GM12878 (cell line): ENCODE measurements around the gene NMRK2. TPM values are rescaled to one million over a fixed set of nuclear protein-coding genes. Genes with fewer than 3 reads are reported as not detected.

Experiments
- ATAC-seq: fragments of 200-7000 bp; cut with Tn5 transposase; 3 replicates; pipeline ENCODE4 v1.9.1; 2020; ENCODE audit warnings: mild to moderate bottlenecking, moderate library complexity
- BruUV-seq: library from RNA; stranded (reverse); fragments of 400-500 nt; replicated peaks from 2 replicates; lab custom pipeline; 2021; lab: Mats Ljungman, UMichigan
- CTCF ChIA-PET: fragments of 300-600 bp; sonication (Branson Sonifier 250); formaldehyde crosslinking; extraction: SDS; loops from one replicate; lab custom pipeline; 2021; ENCODE audit warnings: inconsistent platforms; lab: Yijun Ruan, JAX
- POLR2A ChIA-PET: fragments of 350-600 bp; formaldehyde crosslinking; extraction: SDS; loops from one replicate; lab custom pipeline; 2021; ENCODE audit warnings: inconsistent platforms; lab: Charles Lee
- RAD21 ChIA-PET: fragments of 300-600 bp; sonication (Branson Sonifier 250); formaldehyde crosslinking; loops from one replicate; lab custom pipeline; 2023; ENCODE audit warnings: antibody characterized with exemption; ENCODE audit not compliant: unreplicated experiment; lab: Charles Lee
- SMC1A ChIA-PET: fragments of 300-600 bp; sonication (Branson Sonifier 250); formaldehyde crosslinking; loops from one replicate; lab custom pipeline; 2023; ENCODE audit not compliant: unreplicated experiment, uncharacterized antibody; lab: Charles Lee
- DNase-seq: peaks from one replicate; pipeline ENCODE4 v3.0.0-alpha.2; 2011; ENCODE audit warnings: low read depth, low spot score
- FAIRE-seq: peaks from 3 replicates; lab custom pipeline; 2011; peaks lifted over from hg19 to GRCh38; lab: Jason Lieb, UNC
- H2AFZ ChIP-seq: 2 replicates; pipeline ENCODE4 v1.6.0; 2011; ENCODE audit warnings: low read depth, low read length, control low read depth; ENCODE audit not compliant: control insufficient read depth
- H3K27ac ChIP-seq: 2 replicates; pipeline ENCODE4 v1.5.1; 2011; ENCODE audit warnings: control low read depth; ENCODE audit not compliant: control insufficient read depth, insufficient read depth
- H3K27me3 ChIP-seq, 2 experiments: replicated peaks in 1 of 2; 2 replicates each; pipeline versions ENCODE4 v1.6.0 to v1.6.1; 2011; ENCODE audit warnings: low read length in 1 of 2; ENCODE audit not compliant: control insufficient read depth in 2 of 2, insufficient read depth in 2 of 2
- H3K36me3 ChIP-seq, 2 experiments: 2 replicates each; pipeline ENCODE4 v1.5.1; 2011; ENCODE audit warnings: low read length in 1 of 2; ENCODE audit not compliant: control insufficient read depth in 2 of 2, insufficient read depth in 2 of 2
- H3K4me1 ChIP-seq: 2 replicates; pipeline ENCODE4 v1.6.1; 2011; ENCODE audit warnings: mild to moderate bottlenecking, low read length, moderate library complexity, mixed read lengths; ENCODE audit not compliant: control insufficient read depth, insufficient read depth
- H3K4me2 ChIP-seq: 2 replicates; pipeline ENCODE4 v1.6.0; 2011; ENCODE audit warnings: control low read depth; ENCODE audit not compliant: control insufficient read depth, insufficient read depth
- H3K4me3 ChIP-seq: fragments of 200-600 bp; sonication (generic); 2 replicates; pipeline ENCODE4 v1.5.1; 2016
- H3K79me2 ChIP-seq: 2 replicates; pipeline ENCODE4 v1.6.0; 2011; ENCODE audit warnings: low read length; ENCODE audit not compliant: control insufficient read depth, insufficient read depth
- H3K9ac ChIP-seq: 2 replicates; pipeline ENCODE4 v1.8.0; 2011; ENCODE audit warnings: low read length, control low read depth, mixed read lengths; ENCODE audit not compliant: control insufficient read depth, insufficient read depth
- H3K9me3 ChIP-seq: replicated peaks from 3 replicates; pipeline ENCODE4 v1.5.1; 2011; ENCODE audit warnings: mild to moderate bottlenecking, low read length; ENCODE audit not compliant: control insufficient read depth, insufficient read depth
- H4K20me1 ChIP-seq: 2 replicates; pipeline ENCODE4 v1.6.0; 2011; ENCODE audit not compliant: control insufficient read depth, insufficient read depth
- BACH1 ChIP-seq: fragments of 450-650 bp; IDR thresholded peaks from 2 replicates; pipeline ENCODE4 v1.6.1; 2017; ENCODE audit warnings: mild to moderate bottlenecking, borderline replicate concordance
- DPF2 ChIP-seq: fragments of 450-650 bp; IDR thresholded peaks from 2 replicates; pipeline ENCODE4 v1.6.1; 2017; ENCODE audit warnings: mild to moderate bottlenecking
- EZH2 ChIP-seq: IDR thresholded peaks from 2 replicates; pipeline ENCODE4 v1.6.1; 2012; ENCODE audit warnings: low read depth, mild to moderate bottlenecking, control low read depth, inconsistent platforms, low read length, borderline replicate concordance; ENCODE audit not compliant: control insufficient read depth
- GATAD2B ChIP-seq: fragments of 450-650 bp; conservative IDR thresholded peaks from 2 replicates; pipeline ENCODE4 v1.6.1; 2017; ENCODE audit warnings: low read depth, mild to moderate bottlenecking, moderate library complexity
- JUNB ChIP-seq: IDR thresholded peaks from 2 replicates; pipeline ENCODE4 v1.6.1; 2016; ENCODE audit warnings: antibody characterized with exemption, mild to moderate bottlenecking
- KDM1A ChIP-seq: fragments of 200-600 bp; sonication (generic); IDR thresholded peaks from 2 replicates; pipeline ENCODE4 v1.6.1; 2016; ENCODE audit warnings: borderline replicate concordance
- NRF1 ChIP-seq: conservative IDR thresholded peaks from 2 replicates; pipeline ENCODE4 v1.6.1; 2011; ENCODE audit warnings: mild to moderate bottlenecking, low read depth, low read length, improper control_type of control experiment
- POLR2A ChIP-seq: IDR thresholded peaks from 2 replicates; pipeline ENCODE4 v1.6.1; 2011; ENCODE audit warnings: low read depth, mild to moderate bottlenecking, low read length
- SUPT20H ChIP-seq: IDR thresholded peaks from 2 replicates; pipeline ENCODE4 v1.6.1; 2011; ENCODE audit warnings: low read depth, mild to moderate bottlenecking, low read length, moderate library complexity, borderline replicate concordance; ENCODE audit not compliant: control insufficient read depth
- SUZ12 ChIP-seq: fragments of 200-600 bp; sonication (generic); IDR thresholded peaks from one replicate; pipeline ENCODE4 v1.6.1; 2018; ENCODE audit warnings: antibody characterized with exemption, mild to moderate bottlenecking; ENCODE audit not compliant: unreplicated experiment
- TAF1 ChIP-seq: IDR thresholded peaks from 2 replicates; pipeline ENCODE4 v1.6.1; 2011; ENCODE audit warnings: mild to moderate bottlenecking, low read depth, low read length, borderline replicate concordance
- WRNIP1 ChIP-seq: IDR thresholded peaks from 2 replicates; pipeline ENCODE4 v1.6.1; 2011; ENCODE audit warnings: low read depth, low read length, improper control_type of control experiment, borderline replicate concordance
- ZNF274 ChIP-seq: IDR thresholded peaks from one replicate; pipeline ENCODE4 v1.8.0; 2011; ENCODE audit not compliant: insufficient read length, insufficient read depth
- WGBS: methylation state at CpG from one replicate; pipeline ENCODE4 v1.1.6; 2016; ENCODE audit warnings: low lambda C conversion rate; ENCODE audit not compliant: insufficient replicate concordance, insufficient coverage; ENCODE audit errors: missing lambda C conversion rate; 5-methylcytosine and 5-hydroxymethylcytosine counted together
- in situ Hi-C: fragments of 300-500 bp; cut with MboI; formaldehyde crosslinking; loops from 9 replicates; pipeline ENCODE4 v1.14.3; 2018; ENCODE audit warnings: mixed read lengths
- intact Hi-C: fragments of 100-400 bp; cut with micrococcal nuclease; formaldehyde crosslinking; loops from one replicate; pipeline ENCODE4 v1.14.2; 2022; ENCODE audit not compliant: unreplicated experiment
- polyA plus RNA-seq, 11 experiments: library from polyadenylated mRNA; depleted of rRNA in 4 of 11; unstranded in 6 of 11; stranded (reverse) in 5 of 11; fragments of >200 nt; fragmentation: Nextera tagmentation in 4 of 11; fragmentation: Illumina TruSeq in 1 of 11; extraction: Ambion mirVana in 4 of 11; extraction: Trizol in 1 of 11; gene quantifications; 1 replicate in 1 of 11; 2 replicates in 10 of 11; pipeline versions ENCODE4 v1.2.1 to v1.2.3, GENCODE V29; 2011 to 2016; ENCODE audit warnings: inconsistent platforms in 2 of 11, missing spikeins in 2 of 11, low read depth in 1 of 11
- total RNA-seq, 4 experiments: library from RNA; depleted of rRNA in 3 of 4; stranded (reverse); fragments of >200 nt in 3 of 4; fragmentation: Illumina TruSeq in 1 of 4; extraction: Trizol in 1 of 4; gene quantifications; 2 replicates each; pipeline versions ENCODE4 v1.2.1 to v1.2.3, GENCODE V29; 2013 to 2021
- TF ChIP-seq, protein P1 (sequence below): IDR thresholded peaks from 2 replicates; pipeline ENCODE4 v1.6.1; 2011; ENCODE audit warnings: mild to moderate bottlenecking, low read depth, low read length, moderate library complexity; ENCODE audit not compliant: insufficient replicate concordance

The NMRK2 gene
- total and polyA plus RNA-seq, 10 of the 15 experiments (the other 5 are each of a cell fraction or from before 2014, with no cell fraction given), result 0.14 to 0.15 TPM; not detected in 8

DNA sequence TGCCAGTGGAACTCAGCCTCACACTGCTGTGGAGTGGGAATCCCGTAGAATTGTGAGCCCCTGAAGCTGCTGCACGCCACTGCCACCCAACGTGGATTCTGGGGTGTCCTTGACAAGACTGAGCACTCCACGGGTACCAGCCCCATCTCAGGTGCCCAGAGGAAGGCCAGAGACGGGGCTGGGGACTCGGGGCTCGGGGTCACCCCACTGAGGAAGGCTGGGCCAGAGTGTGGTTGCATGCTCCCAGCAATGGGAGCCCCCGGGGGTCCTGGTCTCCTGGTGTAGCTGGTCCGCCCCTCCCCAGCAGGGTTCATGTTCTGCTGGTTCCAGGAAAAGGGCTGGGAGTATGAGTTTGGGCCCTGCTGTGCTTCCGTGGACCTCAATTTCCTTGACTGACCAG, 22.8 kb downstream of the NMRK2 start:
- 92% methylated on average over 10 of the region's 10 CpGs for WGBS
- no peak for DNase-seq
- TF ChIP-seq POLR2A (peak; percentile 30; the same call in 1 of the 2 replicates), ZNF274 (no peak), SUZ12 (no peak)
- no TSS peak for BruUV-seq
- CTCF ChIA-PET, result no interaction called here
- no peaks in the 10 kb centered on the region for H3K4me1 ChIP-seq
- no peak overlapping the region for H3K9ac ChIP-seq
- POLR2A ChIA-PET, result no interaction called here
- SMC1A ChIA-PET, result no interaction called here
- H4K20me1 ChIP-seq, result no peaks in the 10 kb centered on the region
- H3K4me2 ChIP-seq, result no peak overlapping the region
- no peaks in the 10 kb centered on the region for H3K79me2 ChIP-seq
- no peak for FAIRE-seq
- no peaks in the 10 kb centered on the region for H3K27me3 ChIP-seq
- intact Hi-C loops, result no loop called here
- in situ Hi-C loops, result no loop called here
- no peak for ATAC-seq
- H2AFZ ChIP-seq, result no peak overlapping the region
- H3K36me3 ChIP-seq, result peaks cover 0 to 7% of the 10 kb centered on the region in 2 experiments; a peak in 3 of 4 replicates
- no peak overlapping the region for H3K27ac ChIP-seq
- RAD21 ChIA-PET, result no interaction called here
- no peaks in the 10 kb centered on the region for H3K9me3 ChIP-seq
- no peak overlapping the region for H3K4me3 ChIP-seq

DNA sequence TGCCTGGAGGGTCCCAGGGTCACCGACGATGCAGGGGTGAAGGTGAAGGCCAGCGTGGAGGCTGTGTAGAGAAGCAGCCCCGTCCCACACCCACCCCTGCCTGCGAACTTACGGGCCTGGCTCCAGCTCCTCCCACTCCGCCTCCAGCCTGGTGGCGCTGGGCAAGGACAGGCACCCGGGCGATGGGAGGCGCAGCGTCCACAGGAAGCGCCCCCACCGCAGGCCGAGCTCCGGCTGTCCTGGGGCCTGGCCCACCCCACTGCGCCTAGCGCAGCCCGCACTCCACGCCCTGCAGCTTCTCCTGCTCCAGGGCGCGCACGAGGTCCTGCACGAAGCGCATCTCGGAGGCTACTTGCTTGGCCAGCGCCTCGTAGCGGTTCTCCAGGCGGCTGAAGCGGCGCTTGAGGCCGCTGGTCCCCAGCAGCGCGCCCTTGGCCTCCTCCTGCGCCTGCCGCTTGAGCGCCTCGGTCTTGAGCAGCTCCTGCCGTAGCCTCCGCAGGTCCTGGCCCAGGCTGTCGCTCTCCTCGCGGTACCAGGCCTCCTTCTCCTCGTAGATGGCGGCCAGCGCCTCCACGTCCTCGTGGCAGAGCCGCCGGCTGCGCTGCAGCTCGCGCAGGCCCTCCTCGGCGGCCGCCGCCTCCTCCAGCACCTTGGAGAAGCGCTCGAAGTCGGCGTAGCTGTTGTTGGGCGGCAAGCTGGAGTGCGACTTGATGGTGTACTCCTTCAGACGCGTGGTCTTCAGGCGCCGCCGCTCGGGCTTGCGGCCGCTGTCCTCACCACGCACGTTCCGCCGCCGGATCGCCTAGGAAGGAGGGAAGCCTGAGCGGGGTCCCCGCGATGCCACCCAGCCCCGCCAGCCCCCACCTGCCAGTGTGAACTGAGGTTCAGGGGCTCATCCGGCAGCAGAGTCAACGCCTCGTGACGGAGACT, 26.2 kb downstream of the NMRK2 start:
- in situ Hi-C loops (no loop called here), intact Hi-C loops (no loop called here)
- ATAC-seq (no peak), DNase-seq (no peak), FAIRE-seq (no peak)
- no TSS peak for BruUV-seq
- H3K4me1 ChIP-seq, result no peaks in the 10 kb centered on the region
- 97% methylated on average over 73 of the region's 86 CpGs for WGBS
- H3K27me3 ChIP-seq, result no peaks in the 10 kb centered on the region
- no peak overlapping the region for H3K9ac ChIP-seq
- no peak overlapping the region for H2AFZ ChIP-seq
- H4K20me1 ChIP-seq, result no peaks in the 10 kb centered on the region
- no peak overlapping the region for H3K4me2 ChIP-seq
- CTCF ChIA-PET, result no interaction called here
- no peak overlapping the region for H3K27ac ChIP-seq
- SMC1A ChIA-PET, result no interaction called here
- no peak for TF ChIP-seq KDM1A
- TF ChIP-seq EZH2, result no peak
- no peak for TF ChIP-seq SUPT20H
- TF ChIP-seq WRNIP1, result no peak
- no peak for TF ChIP-seq BACH1
- TF ChIP-seq, protein P1, sequence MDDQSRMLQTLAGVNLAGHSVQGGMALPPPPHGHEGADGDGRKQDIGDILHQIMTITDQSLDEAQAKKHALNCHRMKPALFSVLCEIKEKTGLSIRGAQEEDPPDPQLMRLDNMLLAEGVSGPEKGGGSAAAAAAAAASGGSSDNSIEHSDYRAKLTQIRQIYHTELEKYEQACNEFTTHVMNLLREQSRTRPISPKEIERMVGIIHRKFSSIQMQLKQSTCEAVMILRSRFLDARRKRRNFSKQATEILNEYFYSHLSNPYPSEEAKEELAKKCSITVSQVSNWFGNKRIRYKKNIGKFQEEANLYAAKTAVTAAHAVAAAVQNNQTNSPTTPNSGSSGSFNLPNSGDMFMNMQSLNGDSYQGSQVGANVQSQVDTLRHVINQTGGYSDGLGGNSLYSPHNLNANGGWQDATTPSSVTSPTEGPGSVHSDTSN, result no peak
- TF ChIP-seq TAF1, result no peak
- TF ChIP-seq GATAD2B, result no peak
- TF ChIP-seq JUNB, result no peak
- TF ChIP-seq NRF1, result no peak
- TF ChIP-seq DPF2, result no peak
- POLR2A ChIA-PET, result no interaction called here
- RAD21 ChIA-PET, result no interaction called here
- no peaks in the 10 kb centered on the region for H3K79me2 ChIP-seq
- no peaks in the 10 kb centered on the region for H3K9me3 ChIP-seq
- H3K4me3 ChIP-seq, result no peak overlapping the region
- peaks cover 0 to 13% of the 10 kb centered on the region in 2 experiments; a peak in 3 of 4 replicates for H3K36me3 ChIP-seq
